H1 (cell line): ENCODE data around the gene NAPG. TPM values are rescaled to one million over a fixed set of nuclear protein-coding genes. Genes with fewer than 3 reads are reported as not detected.

Experiments used
- CTCF ChIA-PET: fragments of 300-600 bp; sonication (Branson Sonifier 250); formaldehyde crosslinking; loops from one replicate; lab custom pipeline; 2021; ENCODE audit not compliant: partially characterized antibody; lab: Charles Lee
- POLR2A ChIA-PET: fragments of 300-600 bp; sonication (Branson Sonifier 250); formaldehyde crosslinking; loops from one replicate; lab custom pipeline; 2021; ENCODE audit warnings: inconsistent platforms; ENCODE audit not compliant: partially characterized antibody; lab: Charles Lee
- DNase-seq, 2 experiments: peaks; one replicate each; pipeline versions ENCODE4 v3.0.0 to v3.0.0-alpha.2; 2010 to 2022; ENCODE audit warnings: low spot score in 2 of 2, low read depth in 1 of 2, mixed read lengths in 1 of 2
- FAIRE-seq: peaks from 2 replicates; lab custom pipeline; 2011; peaks lifted over from hg19 to GRCh38; lab: Jason Lieb, UNC
- H2AFZ ChIP-seq: 2 replicates; pipeline ENCODE4 v1.8.1; 2012; ENCODE audit warnings: low read length, inconsistent platforms
- H2AK5ac ChIP-seq: 2 replicates; pipeline ENCODE4 v1.6.1; 2013; ENCODE audit warnings: low read depth, low read length
- H2BK120ac ChIP-seq: replicated peaks from 2 replicates; pipeline ENCODE3; 2013; ENCODE audit warnings: low read depth, low read length, inconsistent platforms
- H2BK12ac ChIP-seq: 2 replicates; pipeline ENCODE4 v1.6.1; 2013; ENCODE audit warnings: low read depth, low read length
- H2BK15ac ChIP-seq: 2 replicates; pipeline ENCODE4 v1.6.1; 2013; ENCODE audit warnings: low read length
- H2BK20ac ChIP-seq: 2 replicates; pipeline ENCODE4 v1.6.1; 2013; ENCODE audit warnings: low read length
- H2BK5ac ChIP-seq: 2 replicates; pipeline ENCODE4 v1.6.1; 2013; ENCODE audit warnings: low read depth, low read length
- H3K14ac ChIP-seq: 2 replicates; pipeline ENCODE4 v1.6.1; 2013; ENCODE audit warnings: inconsistent platforms; ENCODE audit not compliant: insufficient read length
- H3K18ac ChIP-seq: 2 replicates; pipeline ENCODE4 v1.6.1; 2013; ENCODE audit warnings: low read length; ENCODE audit errors: extremely low read depth
- H3K23ac ChIP-seq: 2 replicates; pipeline ENCODE4 v1.6.1; 2013; ENCODE audit warnings: inconsistent platforms; ENCODE audit not compliant: insufficient read length
- H3K23me2 ChIP-seq: 2 replicates; pipeline ENCODE4 v1.6.1; 2013; ENCODE audit warnings: low read depth, low read length
- H3K27ac ChIP-seq: 2 replicates; pipeline ENCODE4 v1.6.1; 2011; ENCODE audit warnings: low read depth, low read length, inconsistent platforms
- H3K27me3 ChIP-seq, 4 experiments: replicated peaks in 1 of 4; 1 replicate in 1 of 4; 2 replicates in 3 of 4; pipeline versions ENCODE4 v1.6.1 to v1.8.1; 2011 to 2013; ENCODE audit warnings: low read length in 3 of 4, mild to moderate bottlenecking in 3 of 4, inconsistent platforms in 2 of 4, mixed read lengths in 2 of 4, moderate library complexity in 1 of 4; ENCODE audit not compliant: control insufficient read depth in 3 of 4, insufficient read depth in 3 of 4; ENCODE audit errors: extremely low read depth in 1 of 4
- H3K36me3 ChIP-seq, 4 experiments: 2 replicates each; pipeline versions ENCODE4 v1.6.1 to v1.8.1; 2011 to 2013; ENCODE audit warnings: mild to moderate bottlenecking in 4 of 4, low read length in 3 of 4, moderate library complexity in 2 of 4, control low read depth in 1 of 4, inconsistent platforms in 1 of 4; ENCODE audit not compliant: insufficient read depth in 4 of 4, control insufficient read depth in 2 of 4
- H3K4ac ChIP-seq: replicated peaks from 2 replicates; pipeline ENCODE3; 2013; ENCODE audit warnings: low read length, low read depth, mixed read lengths, inconsistent platforms; ENCODE audit not compliant: insufficient read length
- H3K4me1 ChIP-seq, 4 experiments: replicated peaks in 1 of 4; 1 replicate in 1 of 4; 2 replicates in 3 of 4; pipeline versions ENCODE4 v1.6.1 to v1.8.1; 2011 to 2013; ENCODE audit warnings: low read length in 3 of 4, inconsistent platforms in 2 of 4, mixed read lengths in 1 of 4; ENCODE audit not compliant: insufficient read depth in 4 of 4, control insufficient read depth in 3 of 4
- H3K4me2 ChIP-seq, 2 experiments: 2 replicates each; pipeline versions ENCODE4 v1.6.1 to v1.8.1; 2011 to 2013; ENCODE audit warnings: low read depth in 2 of 2, low read length in 2 of 2, control low read depth in 1 of 2, inconsistent platforms in 1 of 2, mild to moderate bottlenecking in 1 of 2; ENCODE audit not compliant: insufficient read depth in 1 of 2
- H3K4me3 ChIP-seq, 4 experiments: fragments of 200-600, 300-600 bp in 1 of 4; sonication (generic), shearing (Covaris generic), sonication (Bioruptor Twin) in 1 of 4; 2 replicates each; pipeline versions ENCODE4 v1.5.1 to v1.8.1; 2011 to 2016; ENCODE audit warnings: low read length in 4 of 4, low read depth in 3 of 4, control low read depth in 2 of 4, inconsistent platforms in 2 of 4, mild to moderate bottlenecking in 2 of 4, mixed read lengths in 1 of 4, moderate library complexity in 1 of 4; ENCODE audit not compliant: insufficient read depth in 2 of 4; ENCODE audit errors: extremely low read depth in 1 of 4
- H3K56ac ChIP-seq: replicated peaks from 2 replicates; pipeline ENCODE3; 2013; ENCODE audit warnings: low read depth, mild to moderate bottlenecking, mixed read lengths, low read length, inconsistent platforms; ENCODE audit not compliant: insufficient read length
- H3K79me1 ChIP-seq: 2 replicates; pipeline ENCODE4 v1.6.1; 2013; ENCODE audit warnings: low read depth, low read length, control low read depth
- H3K79me2 ChIP-seq, 2 experiments: 2 replicates each; pipeline versions ENCODE4 v1.6.1 to v1.8.1; 2012 to 2013; ENCODE audit warnings: low read length in 2 of 2, mild to moderate bottlenecking in 2 of 2, inconsistent platforms in 1 of 2; ENCODE audit not compliant: insufficient read depth in 2 of 2, control insufficient read depth in 1 of 2
- H3K9ac ChIP-seq, 4 experiments: replicated peaks in 1 of 4; 1 replicate in 1 of 4; 2 replicates in 3 of 4; pipeline versions ENCODE4 v1.6.1 to v1.8.1; 2011 to 2013; ENCODE audit warnings: low read depth in 3 of 4, low read length in 3 of 4, control low read depth in 2 of 4, mild to moderate bottlenecking in 2 of 4, moderate library complexity in 2 of 4, inconsistent platforms in 1 of 4; ENCODE audit errors: extremely low read depth in 1 of 4
- H3K9me3 ChIP-seq, 2 experiments: 2 replicates each; pipeline versions ENCODE4 v1.6.1 to v1.8.1; 2012 to 2013; ENCODE audit warnings: mild to moderate bottlenecking in 2 of 2, moderate library complexity in 2 of 2, control low read depth in 1 of 2, inconsistent platforms in 1 of 2, low read depth in 1 of 2, low read length in 1 of 2, mixed read lengths in 1 of 2; ENCODE audit not compliant: insufficient read depth in 2 of 2
- H4K20me1 ChIP-seq, 2 experiments: replicated peaks in 1 of 2; 2 replicates each; pipeline versions ENCODE3 to v1.8.1; 2011 to 2013; ENCODE audit warnings: inconsistent platforms in 2 of 2, low read length in 2 of 2, mild to moderate bottlenecking in 1 of 2; ENCODE audit not compliant: insufficient read depth in 2 of 2, control insufficient read depth in 1 of 2
- H4K5ac ChIP-seq: 2 replicates; pipeline ENCODE4 v1.6.1; 2013; ENCODE audit warnings: low read length, low read depth, mixed read lengths, inconsistent platforms; ENCODE audit not compliant: insufficient read length
- H4K8ac ChIP-seq: 2 replicates; pipeline ENCODE4 v1.8.0; 2013; ENCODE audit warnings: mild to moderate bottlenecking, moderate library complexity, low read length, inconsistent platforms; ENCODE audit not compliant: insufficient read depth; ENCODE audit errors: extremely low read depth
- H4K91ac ChIP-seq: replicated peaks from 2 replicates; pipeline ENCODE3; 2013; ENCODE audit warnings: low read length, mixed read lengths, inconsistent platforms; ENCODE audit not compliant: insufficient read length
- CEBPB ChIP-seq: IDR thresholded peaks from 2 replicates; pipeline ENCODE4 v1.6.1; 2012; ENCODE audit warnings: low read depth, low read length
- GABPA ChIP-seq: IDR thresholded peaks from 2 replicates; pipeline ENCODE4 v1.6.1; 2011; ENCODE audit warnings: mild to moderate bottlenecking, low read length, moderate library complexity, borderline replicate concordance; ENCODE audit not compliant: insufficient read depth
- GTF2F1 ChIP-seq: IDR thresholded peaks from 2 replicates; pipeline ENCODE4 v1.6.1; 2012; ENCODE audit warnings: low read depth, low read length, improper control_type of control experiment, borderline replicate concordance
- HDAC6 ChIP-seq: IDR thresholded peaks from one replicate; pipeline ENCODE4 v1.7.1; 2012; ENCODE audit warnings: low read depth, mild to moderate bottlenecking, inconsistent platforms, low read length, moderate library complexity
- KDM1A ChIP-seq: fragments of 200-600, 300-600 bp; sonication (generic); IDR thresholded peaks from 2 replicates; pipeline ENCODE4 v1.7.1; 2016; ENCODE audit warnings: mild to moderate bottlenecking, low read length, borderline replicate concordance
- NANOG ChIP-seq: IDR thresholded peaks from 2 replicates; pipeline ENCODE4 v1.6.1; 2011; ENCODE audit warnings: low read length, low read depth, mild to moderate bottlenecking, inconsistent platforms; ENCODE audit not compliant: insufficient read depth, poor library complexity, severe bottlenecking
- RAD21 ChIP-seq, 2 experiments: IDR thresholded peaks in 1 of 2; conservative IDR thresholded peaks in 1 of 2; 2 replicates each; pipeline ENCODE4 v1.6.1; 2011; ENCODE audit warnings: low read depth in 2 of 2, low read length in 2 of 2, improper control_type of control experiment in 1 of 2, inconsistent platforms in 1 of 2, mild to moderate bottlenecking in 1 of 2, moderate library complexity in 1 of 2
- RFX5 ChIP-seq: IDR thresholded peaks from 2 replicates; pipeline ENCODE4 v1.6.1; 2011; ENCODE audit warnings: low read depth, low read length, improper control_type of control experiment, borderline replicate concordance
- SIRT6 ChIP-seq: IDR thresholded peaks from one replicate; pipeline ENCODE4 v1.7.1; 2012; ENCODE audit warnings: low read length, inconsistent platforms
- SP1 ChIP-seq: IDR thresholded peaks from 2 replicates; pipeline ENCODE4 v1.6.1; 2011; ENCODE audit warnings: low read depth, low read length
- SP2 ChIP-seq: IDR thresholded peaks from 2 replicates; pipeline ENCODE4 v1.6.1; 2012; ENCODE audit warnings: mild to moderate bottlenecking, low read length, inconsistent platforms
- SP4 ChIP-seq: IDR thresholded peaks from 2 replicates; pipeline ENCODE4 v1.6.1; 2012; ENCODE audit warnings: low read length, inconsistent platforms
- YY1 ChIP-seq: IDR thresholded peaks from 2 replicates; pipeline ENCODE4 v1.6.1; 2011; ENCODE audit warnings: low read depth, mild to moderate bottlenecking, low read length
- WGBS, 2 experiments: shearing (Covaris generic) in 1 of 2; methylation state at CpG; one replicate each; pipeline versions ENCODE4 v1.1.6 to v1.1.7; 2013 to 2015; ENCODE audit warnings: low lambda C conversion rate in 2 of 2, mixed read lengths in 2 of 2, inconsistent platforms in 1 of 2, low coverage in 1 of 2, missing lambda C conversion rate in 1 of 2; ENCODE audit not compliant: insufficient replicate concordance in 2 of 2, insufficient coverage in 1 of 2, insufficient read length in 1 of 2; ENCODE audit errors: extremely low coverage in 1 of 2, missing lambda C conversion rate in 1 of 2; 5-methylcytosine and 5-hydroxymethylcytosine counted together
- polyA plus RNA-seq, 7 experiments: library from polyadenylated mRNA; depleted of rRNA in 3 of 7; stranded (reverse) in 5 of 7; unstranded in 2 of 7; fragments of >200 nt in 5 of 7; fragments of 200-250 nt in 2 of 7; gene quantifications; 1 replicate in 5 of 7; 2 replicates in 1 of 7; 4 replicates in 1 of 7; pipeline versions ENCODE4 v1.2.1 to v1.2.3, GENCODE V29; 2011 to 2013; ENCODE audit warnings: missing spikeins in 2 of 7, mixed read lengths in 2 of 7
- total RNA-seq: library from RNA; stranded (reverse); fragmentation: NEBNext Ultra II Directional; extraction: Animal tissue kit (Norgen Biotek cat#: 25700); gene quantifications from 2 replicates; pipeline ENCODE4 v1.2.1, GENCODE V29; 2021

NAPG gene
- total and polyA plus RNA-seq, 2 of the 8 experiments (the other 6 are each of a cell fraction or from before 2014, with no cell fraction given), result 8.0 to 23.5 TPM

GRCh38 chr18:10519999-10520935 is 5.6 kb upstream of the NAPG start:
- no peaks in the 10 kb centered on the region for H3K23me2 ChIP-seq
- H3K79me2 ChIP-seq, result no peaks in the 10 kb centered on the region
- H2BK20ac ChIP-seq, result no peak overlapping the region
- POLR2A ChIA-PET, result no interaction called here
- H3K23ac ChIP-seq, result no peak overlapping the region
- H4K91ac ChIP-seq, result no peak overlapping the region
- H4K8ac ChIP-seq, result no peak overlapping the region
- FAIRE-seq (peak; percentile 76), DNase-seq (peak; percentile 58 to 68)
- H3K4ac ChIP-seq, result no peak overlapping the region
- no peak overlapping the region for H3K27ac ChIP-seq
- H2AFZ ChIP-seq, result no peak overlapping the region
- no peaks in the 10 kb centered on the region for H3K36me3 ChIP-seq
- WGBS, 2 experiments, result 44% methylated on average over 17 of the region's 17 CpGs; no CpG with 5 or more reads in 1 of the 2 experiments
- H3K79me1 ChIP-seq, result no peaks in the 10 kb centered on the region
- CTCF ChIA-PET, result interaction anchor here (0.6 to 5.0 kb wide), 14 partner anchors 10 to 549 kb away, joined by 3 to 74 read pairs (median 4); no protein-coding TSS in a partner anchor
- H2BK120ac ChIP-seq, result no peak overlapping the region
- H3K9me3 ChIP-seq, result peaks cover 0 to 4% of the 10 kb centered on the region in 2 experiments; a peak in 1 of 4 replicates
- no peak overlapping the region for H2BK5ac ChIP-seq
- H3K4me2 ChIP-seq, result no peak overlapping the region
- no peak overlapping the region for H2AK5ac ChIP-seq
- no peaks in the 10 kb centered on the region for H3K27me3 ChIP-seq
- no peaks in the 10 kb centered on the region for H4K20me1 ChIP-seq
- H3K14ac ChIP-seq, result no peak overlapping the region
- no peaks in the 10 kb centered on the region for H3K4me1 ChIP-seq
- H3K9ac ChIP-seq, result no peak overlapping the region
- H2BK15ac ChIP-seq, result no peak overlapping the region
- no peak overlapping the region for H2BK12ac ChIP-seq
- H3K56ac ChIP-seq, result no peak overlapping the region
- H3K18ac ChIP-seq, result no peak overlapping the region
- H4K5ac ChIP-seq, result no peak overlapping the region
- no peak overlapping the region for H3K4me3 ChIP-seq
- TF ChIP-seq GTF2F1 (no peak), SP1 (no peak), YY1 (no peak), RFX5 (no peak), SP4 (no peak), SP2 (no peak), NANOG (no peak), RAD21 (IDR thresholded peaks at IDR 0.05 in 1 of 2, conservative IDR thresholded peaks at IDR 0.05 in 1 of 2; ENCODE audit: low read depth in 2 of 2, low read length in 2 of 2) (peak; percentile 97 to 98), SIRT6 (no peak), HDAC6 (no peak), KDM1A (peak; percentile 76; the same call in 1 of the 2 replicates), GABPA (no peak), CEBPB (no peak)
